SK-N-SH (cell line): ENCODE data around the gene OLFM2. TPM values are rescaled to one million over a fixed set of nuclear protein-coding genes. Genes with fewer than 3 reads are reported as not detected.

Source experiments
- CTCF ChIA-PET: fragments of 300-600, 350-600 bp; formaldehyde crosslinking; extraction: SDS; loops from one replicate; lab custom pipeline; 2021; lab: Yijun Ruan, JAX
- POLR2A ChIA-PET: fragments of 350-600 bp; sonication (Branson Sonifier 250); formaldehyde crosslinking; extraction: SDS; loops from one replicate; lab custom pipeline; 2020; ENCODE audit warnings: antibody characterized with exemption, inconsistent platforms; lab: Yijun Ruan, JAX
- DNase-seq: peaks from one replicate; pipeline ENCODE4 v3.0.0; 2012
- H2AFZ ChIP-seq: fragments of 200-600 bp; sonication (generic); 2 replicates; pipeline ENCODE4 v1.8.1; 2016; ENCODE audit warnings: antibody characterized with exemption, mild to moderate bottlenecking, low read depth
- H3F3A ChIP-seq: fragments of 200-600 bp; sonication (generic); replicated peaks from 2 replicates; pipeline ENCODE3; 2016; ENCODE audit warnings: antibody characterized with exemption, mild to moderate bottlenecking; ENCODE audit not compliant: insufficient read depth
- H3K27ac ChIP-seq, 2 experiments: fragments of 200-500 bp in 1 of 2; fragments of 200-600 bp in 1 of 2; sonication (Bioruptor generic) in 1 of 2; sonication (generic), shearing (Covaris generic) in 1 of 2; 2 replicates each; pipeline versions ENCODE4 v1.5.1 to v1.6.1; 2014 to 2016; ENCODE audit warnings: low read depth in 2 of 2, inconsistent platforms in 1 of 2, low read length in 1 of 2, mild to moderate bottlenecking in 1 of 2, mixed read lengths in 1 of 2
- H3K27me3 ChIP-seq: fragments of 200-600 bp; sonication (generic), shearing (Covaris generic); 2 replicates; pipeline ENCODE4 v1.6.1; 2016; ENCODE audit warnings: mixed run types; ENCODE audit not compliant: insufficient read depth
- H3K36me3 ChIP-seq, 2 experiments: fragments of 200-500 bp in 1 of 2; fragments of 200-600 bp in 1 of 2; sonication (Bioruptor generic) in 1 of 2; sonication (generic) in 1 of 2; replicated peaks in 1 of 2; 2 replicates each; pipeline versions ENCODE3 to v1.5.1; 2014 to 2016; ENCODE audit warnings: low read length in 1 of 2, mild to moderate bottlenecking in 1 of 2; ENCODE audit not compliant: insufficient read depth in 2 of 2, control insufficient read depth in 1 of 2
- H3K4me1 ChIP-seq, 2 experiments: fragments of 200-500 bp in 1 of 2; fragments of 200-600 bp in 1 of 2; sonication (Bioruptor generic) in 1 of 2; sonication (generic), shearing (Covaris generic) in 1 of 2; 2 replicates each; pipeline versions ENCODE4 v1.5.1 to v1.6.1; 2014 to 2016; ENCODE audit warnings: low read depth in 1 of 2, low read length in 1 of 2, mixed run types in 1 of 2; ENCODE audit not compliant: insufficient read depth in 2 of 2, control insufficient read depth in 1 of 2
- H3K4me2 ChIP-seq: fragments of 200-600 bp; sonication (generic), shearing (Covaris generic); 2 replicates; pipeline ENCODE4 v1.6.1; 2017; ENCODE audit warnings: mixed run types
- H3K4me3 ChIP-seq, 2 experiments: fragments of 200-500 bp in 1 of 2; fragments of 200-600 bp in 1 of 2; sonication (Bioruptor generic) in 1 of 2; sonication (generic), shearing (Covaris generic) in 1 of 2; 2 replicates each; pipeline versions ENCODE4 v1.5.1 to v1.8.1; 2014 to 2016; ENCODE audit warnings: low read depth in 2 of 2, inconsistent platforms in 1 of 2, low read length in 1 of 2, mild to moderate bottlenecking in 1 of 2, mixed read lengths in 1 of 2, moderate library complexity in 1 of 2
- H3K79me2 ChIP-seq: fragments of 200-600 bp; sonication (generic); 2 replicates; pipeline ENCODE4 v1.8.1; 2017; ENCODE audit warnings: mild to moderate bottlenecking; ENCODE audit not compliant: insufficient read depth
- H3K9ac ChIP-seq: fragments of 200-600 bp; sonication (generic); 2 replicates; pipeline ENCODE4 v1.6.1; 2017; ENCODE audit warnings: mixed run types
- H3K9me2 ChIP-seq: fragments of 200-600 bp; sonication (generic); 2 replicates; pipeline ENCODE4 v1.6.1; 2017; ENCODE audit warnings: mixed run types
- H3K9me3 ChIP-seq: fragments of 200-600 bp; sonication (generic); 2 replicates; pipeline ENCODE4 v1.6.1; 2017; ENCODE audit warnings: mixed run types, mild to moderate bottlenecking, moderate library complexity
- H4K20me1 ChIP-seq: fragments of 200-600 bp; sonication (generic); 2 replicates; pipeline ENCODE4 v1.6.1; 2017; ENCODE audit warnings: mild to moderate bottlenecking, mixed run types; ENCODE audit not compliant: insufficient read depth
- EP300 ChIP-seq, 2 experiments: IDR thresholded peaks; 2 replicates each; pipeline versions ENCODE4 v1.4.0 to v1.6.1; 2012; ENCODE audit warnings: borderline replicate concordance in 1 of 2, low read depth in 1 of 2, low read length in 1 of 2
- EZH2phosphoT487 ChIP-seq: fragments of 200-600 bp; sonication (generic); IDR thresholded peaks from 2 replicates; pipeline ENCODE4 v1.6.1; 2017; ENCODE audit warnings: low read depth, mixed run types, mild to moderate bottlenecking, antibody characterized with exemption, moderate library complexity, borderline replicate concordance
- FOXM1 ChIP-seq: IDR thresholded peaks from 2 replicates; pipeline ENCODE4 v1.4.0; 2012; ENCODE audit warnings: low read depth, mild to moderate bottlenecking
- GATA2 ChIP-seq: sonication (generic); formaldehyde crosslinking; IDR thresholded peaks from 2 replicates; pipeline ENCODE4 v1.5.0; 2020; ENCODE audit warnings: mild to moderate bottlenecking, missing genetic modification reagents
- MXI1 ChIP-seq: IDR thresholded peaks from 2 replicates; pipeline ENCODE4 v1.6.1; 2012; ENCODE audit warnings: mild to moderate bottlenecking, low read depth, low read length, improper control_type of control experiment
- NFIC ChIP-seq: IDR thresholded peaks from 2 replicates; pipeline ENCODE4 v1.4.0; 2012; ENCODE audit warnings: borderline replicate concordance
- RXRA ChIP-seq: IDR thresholded peaks from 2 replicates; pipeline ENCODE4 v1.4.0; 2012; ENCODE audit warnings: low read depth, mild to moderate bottlenecking, borderline replicate concordance
- TCF12 ChIP-seq: IDR thresholded peaks from 2 replicates; pipeline ENCODE4 v1.4.0; 2012
- WGBS: methylation state at CpG from one replicate; pipeline ENCODE4 v1.1.6; 2017; ENCODE audit warnings: low lambda C conversion rate; 5-methylcytosine and 5-hydroxymethylcytosine counted together
- polyA plus RNA-seq, 3 experiments: library from polyadenylated mRNA; depleted of rRNA; stranded (reverse); fragments of >200 nt; gene quantifications; 2 replicates each; pipeline ENCODE4 v1.2.3, GENCODE V29; 2012
- TF ChIP-seq, protein P1 (sequence below): fragments of 150-350 bp; IDR thresholded peaks from 2 replicates; pipeline ENCODE4 v1.6.1; 2017; ENCODE audit warnings: antibody characterized with exemption, low read length, low read depth, borderline replicate concordance
- TF ChIP-seq, protein P2 (sequence below): IDR thresholded peaks from 2 replicates; pipeline ENCODE4 v1.6.1; 2012; ENCODE audit warnings: mild to moderate bottlenecking, low read depth, low read length, moderate library complexity

Gene OLFM2
- polyA plus RNA-seq, 1 of the 3 experiments (the other 2 are of a cell fraction): 10.7 TPM

- 33% methylated on average over 1 of the region's 1 CpG for WGBS
- peaks cover 33% of the 10 kb centered on the region; the same call in 1 of the 2 replicates for H3K27me3 ChIP-seq
- peaks cover 4% of the 10 kb centered on the region for H3F3A ChIP-seq
- no peak overlapping the region for H3K4me3 ChIP-seq
- H3K9me2 ChIP-seq: no peaks in the 10 kb centered on the region
- ChIA-PET CTCF (interaction anchor here (0.7 to 4.1 kb wide), 3 partner anchors 19 to 70 kb away, joined by 3 to 16 read pairs (median 3); no protein-coding TSS in a partner anchor), POLR2A (no interaction called here)
- no peak overlapping the region for H3K9ac ChIP-seq
- no peaks in the 10 kb centered on the region for H3K79me2 ChIP-seq
- DNase-seq: no peak
- no peaks in the 10 kb centered on the region for H3K9me3 ChIP-seq
- TF ChIP-seq TCF12: 0 out of 2 replicates have a peak, but pooled peaks have one; percentile 20
- TF ChIP-seq FOXM1: no peak
- H3K4me2 ChIP-seq: no peak overlapping the region
- H2AFZ ChIP-seq: no peak overlapping the region
- no peaks in the 10 kb centered on the region for H3K4me1 ChIP-seq
- no peak overlapping the region for H3K27ac ChIP-seq
- H3K36me3 ChIP-seq: no peaks in the 10 kb centered on the region
- no peaks in the 10 kb centered on the region for H4K20me1 ChIP-seq
These were observed 22.1 kb upstream of the OLFM2 start for GRCh38 chr19:9958379-9958821.

GRCh38 chr19:9956956-9957355 lies 20.6 kb upstream of the OLFM2 start:
- TF ChIP-seq NFIC: no peak
- TF ChIP-seq EZH2phosphoT487: no peak
- no peak for TF ChIP-seq EP300 (IDR thresholded peaks at IDR 0.05; ENCODE audit: borderline replicate concordance in 1 of 2, low read depth in 1 of 2, low read length in 1 of 2)
- TF ChIP-seq MXI1: no peak
- no peak for TF ChIP-seq RXRA
- TF ChIP-seq, protein P1, sequence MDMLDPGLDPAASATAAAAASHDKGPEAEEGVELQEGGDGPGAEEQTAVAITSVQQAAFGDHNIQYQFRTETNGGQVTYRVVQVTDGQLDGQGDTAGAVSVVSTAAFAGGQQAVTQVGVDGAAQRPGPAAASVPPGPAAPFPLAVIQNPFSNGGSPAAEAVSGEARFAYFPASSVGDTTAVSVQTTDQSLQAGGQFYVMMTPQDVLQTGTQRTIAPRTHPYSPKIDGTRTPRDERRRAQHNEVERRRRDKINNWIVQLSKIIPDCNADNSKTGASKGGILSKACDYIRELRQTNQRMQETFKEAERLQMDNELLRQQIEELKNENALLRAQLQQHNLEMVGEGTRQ: no peak
- TF ChIP-seq, protein P2, sequence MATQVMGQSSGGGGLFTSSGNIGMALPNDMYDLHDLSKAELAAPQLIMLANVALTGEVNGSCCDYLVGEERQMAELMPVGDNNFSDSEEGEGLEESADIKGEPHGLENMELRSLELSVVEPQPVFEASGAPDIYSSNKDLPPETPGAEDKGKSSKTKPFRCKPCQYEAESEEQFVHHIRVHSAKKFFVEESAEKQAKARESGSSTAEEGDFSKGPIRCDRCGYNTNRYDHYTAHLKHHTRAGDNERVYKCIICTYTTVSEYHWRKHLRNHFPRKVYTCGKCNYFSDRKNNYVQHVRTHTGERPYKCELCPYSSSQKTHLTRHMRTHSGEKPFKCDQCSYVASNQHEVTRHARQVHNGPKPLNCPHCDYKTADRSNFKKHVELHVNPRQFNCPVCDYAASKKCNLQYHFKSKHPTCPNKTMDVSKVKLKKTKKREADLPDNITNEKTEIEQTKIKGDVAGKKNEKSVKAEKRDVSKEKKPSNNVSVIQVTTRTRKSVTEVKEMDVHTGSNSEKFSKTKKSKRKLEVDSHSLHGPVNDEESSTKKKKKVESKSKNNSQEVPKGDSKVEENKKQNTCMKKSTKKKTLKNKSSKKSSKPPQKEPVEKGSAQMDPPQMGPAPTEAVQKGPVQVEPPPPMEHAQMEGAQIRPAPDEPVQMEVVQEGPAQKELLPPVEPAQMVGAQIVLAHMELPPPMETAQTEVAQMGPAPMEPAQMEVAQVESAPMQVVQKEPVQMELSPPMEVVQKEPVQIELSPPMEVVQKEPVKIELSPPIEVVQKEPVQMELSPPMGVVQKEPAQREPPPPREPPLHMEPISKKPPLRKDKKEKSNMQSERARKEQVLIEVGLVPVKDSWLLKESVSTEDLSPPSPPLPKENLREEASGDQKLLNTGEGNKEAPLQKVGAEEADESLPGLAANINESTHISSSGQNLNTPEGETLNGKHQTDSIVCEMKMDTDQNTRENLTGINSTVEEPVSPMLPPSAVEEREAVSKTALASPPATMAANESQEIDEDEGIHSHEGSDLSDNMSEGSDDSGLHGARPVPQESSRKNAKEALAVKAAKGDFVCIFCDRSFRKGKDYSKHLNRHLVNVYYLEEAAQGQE: no peak
- no peak for TF ChIP-seq GATA2 (CRISPR knock-in tag)
- TF ChIP-seq, all 33 proteins: peak for 0
- H3K36me3 ChIP-seq: no peaks in the 10 kb centered on the region
- CTCF ChIA-PET: interaction anchor here (1.5 to 4.1 kb wide), 2 partner anchors 43 to 71 kb away, joined by 4 to 16 read pairs; no protein-coding TSS in a partner anchor
- H3K4me3 ChIP-seq: no peak overlapping the region
- WGBS: 6% methylated on average over 3 of the region's 3 CpGs
- H3K27me3 ChIP-seq: peaks cover 29% of the 10 kb centered on the region; the same call in 1 of the 2 replicates
- H3F3A ChIP-seq: peaks cover 4% of the 10 kb centered on the region
- H2AFZ ChIP-seq: no peak overlapping the region
- H3K4me2 ChIP-seq: no peak overlapping the region
- no peaks in the 10 kb centered on the region for H3K79me2 ChIP-seq
- H3K9me2 ChIP-seq: no peaks in the 10 kb centered on the region
- H3K9me3 ChIP-seq: no peaks in the 10 kb centered on the region
- H3K4me1 ChIP-seq: no peaks in the 10 kb centered on the region
- no peaks in the 10 kb centered on the region for H4K20me1 ChIP-seq
- no peak overlapping the region for H3K27ac ChIP-seq
- no peak overlapping the region for H3K9ac ChIP-seq
- POLR2A ChIA-PET: no interaction called here
- DNase-seq: no peak
